H1 (cell line): ENCODE results near the gene CELF2.
"Not testable (repeated sequence)": the region's sequence is repeated elsewhere in the genome, so short reads cannot be mapped to it uniquely, and the experiment has no call there.

Experiments used
- CTCF ChIP-seq, 3 experiments: IDR thresholded peaks; 1 replicate in 2 of 3; 2 replicates in 1 of 3; pipeline versions ENCODE4 v1.5.1 to v1.6.1; 2011; ENCODE audit warnings: low read length in 3 of 3, mild to moderate bottlenecking in 3 of 3, inconsistent platforms in 2 of 3, low read depth in 1 of 3, moderate library complexity in 1 of 3; ENCODE audit not compliant: insufficient read depth in 1 of 3; ENCODE audit errors: control extremely low read depth in 1 of 3
- EP300 ChIP-seq, 2 experiments: IDR thresholded peaks; 1 replicate in 1 of 2; 2 replicates in 1 of 2; pipeline ENCODE4 v1.6.1; 2011 to 2012; ENCODE audit warnings: low read depth in 2 of 2, low read length in 2 of 2, mild to moderate bottlenecking in 2 of 2, borderline replicate concordance in 1 of 2, inconsistent platforms in 1 of 2, moderate library complexity in 1 of 2
- GABPA ChIP-seq: IDR thresholded peaks from 2 replicates; pipeline ENCODE4 v1.6.1; 2011; ENCODE audit warnings: mild to moderate bottlenecking, low read length, moderate library complexity, borderline replicate concordance; ENCODE audit not compliant: insufficient read depth
- RFX5 ChIP-seq: IDR thresholded peaks from 2 replicates; pipeline ENCODE4 v1.6.1; 2011; ENCODE audit warnings: low read depth, low read length, improper control_type of control experiment, borderline replicate concordance

GRCh38 chr10:10999501-10999900, 18.2 kb upstream of the CELF2 start:
- TF ChIP-seq RFX5; GABPA; EP300 (IDR thresholded peaks at IDR 0.05; ENCODE audit: borderline replicate concordance in 1 of 2, low read depth in 2 of 2, low read length in 2 of 2); CTCF (IDR thresholded peaks at IDR 0.05; ENCODE audit: control extremely low read depth in 1 of 3, insufficient read depth in 1 of 3, low read depth in 1 of 3, low read length in 3 of 3): not testable (repeated sequence)
